ENCODE data around the gene USP35.

Gene USP35

GRCh38 chr11:78205691-78206090, 17.0 kb downstream of the USP35 start:
- H3K9me3 ChIP-seq (ENCODE audit: low read length) = peaks cover 2% of the 10 kb centered on the region
- H3K4me1 ChIP-seq (ENCODE audit: insufficient read depth, low read length) = no peaks in the 10 kb centered on the region
- no peak overlapping the region for H2AFZ ChIP-seq (ENCODE audit: low read depth, low read length)
- H3K36me3 ChIP-seq (ENCODE audit: insufficient read depth, low read length) = peaks cover 39% of the 10 kb centered on the region
- H3K4me3 ChIP-seq (ENCODE audit: low read length) = no peak overlapping the region
- no peaks in the 10 kb centered on the region for H3K27me3 ChIP-seq (ENCODE audit: insufficient read depth, low read length)

- Histone ChIP-seq H3K4me1 (ENCODE audit: insufficient read depth, low read length) (no peaks in the 10 kb centered on the region), H3K27me3 (ENCODE audit: insufficient read depth, low read length) (no peaks in the 10 kb centered on the region), H3K9me3 (ENCODE audit: low read length) (peaks cover 2% of the 10 kb centered on the region), H3K36me3 (ENCODE audit: insufficient read depth, low read length) (peaks cover 44% of the 10 kb centered on the region), H3K4me3 (ENCODE audit: low read length) (no peak overlapping the region), H2AFZ (ENCODE audit: low read depth, low read length) (no peak overlapping the region)
Observed at GRCh38 chr11:78207532-78208256, 19.0 kb downstream of the USP35 start.

- peaks cover 51% of the 10 kb centered on the region for H3K36me3 ChIP-seq (ENCODE audit: insufficient read depth, low read length)
- no peak overlapping the region for H3K4me3 ChIP-seq (ENCODE audit: low read length)
- H2AFZ ChIP-seq (ENCODE audit: low read depth, low read length) = no peak overlapping the region
- no peaks in the 10 kb centered on the region for H3K27me3 ChIP-seq (ENCODE audit: insufficient read depth, low read length)
- H3K4me1 ChIP-seq (ENCODE audit: insufficient read depth, low read length) = no peaks in the 10 kb centered on the region
- H3K9me3 ChIP-seq (ENCODE audit: low read length) = peaks cover 2% of the 10 kb centered on the region
Observed at GRCh38 chr11:78208257-78209165, 19.8 kb downstream of the USP35 start.

- no peak overlapping the region for H2AFZ ChIP-seq (ENCODE audit: low read depth, low read length)
- H3K27me3 ChIP-seq (ENCODE audit: insufficient read depth, low read length) = no peaks in the 10 kb centered on the region
- H3K36me3 ChIP-seq (ENCODE audit: insufficient read depth, low read length) = peaks cover 59% of the 10 kb centered on the region
- no peaks in the 10 kb centered on the region for H3K4me1 ChIP-seq (ENCODE audit: insufficient read depth, low read length)
- H3K4me3 ChIP-seq (ENCODE audit: low read length) = no peak overlapping the region
- H3K9me3 ChIP-seq (ENCODE audit: low read length) = peaks cover 2% of the 10 kb centered on the region
Observed at GRCh38 chr11:78209478-78209877, 20.8 kb downstream of the USP35 start.

GRCh38 chr11:78210000-78210608, 21.4 kb downstream of the USP35 start:
- H3K9me3 ChIP-seq (ENCODE audit: low read length) = peaks cover 2% of the 10 kb centered on the region
- no peak overlapping the region for H2AFZ ChIP-seq (ENCODE audit: low read depth, low read length)
- H3K4me1 ChIP-seq (ENCODE audit: insufficient read depth, low read length) = no peaks in the 10 kb centered on the region
- peaks cover 62% of the 10 kb centered on the region for H3K36me3 ChIP-seq (ENCODE audit: insufficient read depth, low read length)
- H3K4me3 ChIP-seq (ENCODE audit: low read length) = no peak overlapping the region
- no peaks in the 10 kb centered on the region for H3K27me3 ChIP-seq (ENCODE audit: insufficient read depth, low read length)

GRCh38 chr11:78211565-78211964, 22.8 kb downstream of the USP35 start:
- H2AFZ ChIP-seq (ENCODE audit: low read depth, low read length) = no peak overlapping the region
- H3K27me3 ChIP-seq (ENCODE audit: insufficient read depth, low read length) = no peaks in the 10 kb centered on the region
- H3K9me3 ChIP-seq (ENCODE audit: low read length) = peaks cover 2% of the 10 kb centered on the region
- peaks cover 74% of the 10 kb centered on the region for H3K36me3 ChIP-seq (ENCODE audit: insufficient read depth, low read length)
- no peak overlapping the region for H3K4me3 ChIP-seq (ENCODE audit: low read length)
- no peaks in the 10 kb centered on the region for H3K4me1 ChIP-seq (ENCODE audit: insufficient read depth, low read length)

- H3K4me3 ChIP-seq (ENCODE audit: low read length) = no peak overlapping the region
- H2AFZ ChIP-seq (ENCODE audit: low read depth, low read length) = no peak overlapping the region
- no peaks in the 10 kb centered on the region for H3K4me1 ChIP-seq (ENCODE audit: insufficient read depth, low read length)
- H3K9me3 ChIP-seq (ENCODE audit: low read length) = peaks cover 3% of the 10 kb centered on the region
- no peaks in the 10 kb centered on the region for H3K27me3 ChIP-seq (ENCODE audit: insufficient read depth, low read length)
- H3K36me3 ChIP-seq (ENCODE audit: insufficient read depth, low read length) = peaks cover 73% of the 10 kb centered on the region
Observed at GRCh38 chr11:78212586-78213371, 24.1 kb downstream of the USP35 start.

GRCh38 chr11:78213526-78214330, 25.0 kb downstream of the USP35 start:
- Histone ChIP-seq H3K27me3 (ENCODE audit: insufficient read depth, low read length) (no peaks in the 10 kb centered on the region), H3K9me3 (ENCODE audit: low read length) (peaks cover 5% of the 10 kb centered on the region), H3K4me1 (ENCODE audit: insufficient read depth, low read length) (no peaks in the 10 kb centered on the region), H3K4me3 (ENCODE audit: low read length) (no peak overlapping the region), H3K36me3 (ENCODE audit: insufficient read depth, low read length) (peaks cover 75% of the 10 kb centered on the region), H2AFZ (ENCODE audit: low read depth, low read length) (no peak overlapping the region)

GRCh38 chr11:78214331-78215194, 25.8 kb downstream of the USP35 start:
- Histone ChIP-seq H3K4me3 (ENCODE audit: low read length) (no peak overlapping the region), H2AFZ (ENCODE audit: low read depth, low read length) (no peak overlapping the region), H3K27me3 (ENCODE audit: insufficient read depth, low read length) (no peaks in the 10 kb centered on the region), H3K4me1 (ENCODE audit: insufficient read depth, low read length) (no peaks in the 10 kb centered on the region), H3K36me3 (ENCODE audit: insufficient read depth, low read length) (peaks cover 79% of the 10 kb centered on the region), H3K9me3 (ENCODE audit: low read length) (peaks cover 5% of the 10 kb centered on the region)

- H3K4me1 ChIP-seq (ENCODE audit: insufficient read depth, low read length) = no peaks in the 10 kb centered on the region
- no peaks in the 10 kb centered on the region for H3K27me3 ChIP-seq (ENCODE audit: insufficient read depth, low read length)
- no peak overlapping the region for H2AFZ ChIP-seq (ENCODE audit: low read depth, low read length)
- peaks cover 4% of the 10 kb centered on the region for H3K9me3 ChIP-seq (ENCODE audit: low read length)
- H3K4me3 ChIP-seq (ENCODE audit: low read length) = no peak overlapping the region
- H3K36me3 ChIP-seq (ENCODE audit: insufficient read depth, low read length) = peaks cover 82% of the 10 kb centered on the region
Observed at GRCh38 chr11:78216021-78216420, 27.3 kb downstream of the USP35 start.

- no peaks in the 10 kb centered on the region for H3K27me3 ChIP-seq (ENCODE audit: insufficient read depth, low read length)
- H2AFZ ChIP-seq (ENCODE audit: low read depth, low read length) = no peak overlapping the region
- peaks cover 83% of the 10 kb centered on the region for H3K36me3 ChIP-seq (ENCODE audit: insufficient read depth, low read length)
- H3K9me3 ChIP-seq (ENCODE audit: low read length) = peaks cover 4% of the 10 kb centered on the region
- H3K4me1 ChIP-seq (ENCODE audit: insufficient read depth, low read length) = no peaks in the 10 kb centered on the region
- no peak overlapping the region for H3K4me3 ChIP-seq (ENCODE audit: low read length)
Observed at GRCh38 chr11:78216571-78217287, 28.0 kb downstream of the USP35 start.

Measured in neuron (in vitro differentiated cells).